ENCODE data around the gene ESF1. TPM values are rescaled to one million over a fixed set of nuclear protein-coding genes. Genes with fewer than 3 reads are reported as not detected.

ESF1 gene
- total RNA-seq, 1 donor from 2014 or later = 15.5 TPM

DNA sequence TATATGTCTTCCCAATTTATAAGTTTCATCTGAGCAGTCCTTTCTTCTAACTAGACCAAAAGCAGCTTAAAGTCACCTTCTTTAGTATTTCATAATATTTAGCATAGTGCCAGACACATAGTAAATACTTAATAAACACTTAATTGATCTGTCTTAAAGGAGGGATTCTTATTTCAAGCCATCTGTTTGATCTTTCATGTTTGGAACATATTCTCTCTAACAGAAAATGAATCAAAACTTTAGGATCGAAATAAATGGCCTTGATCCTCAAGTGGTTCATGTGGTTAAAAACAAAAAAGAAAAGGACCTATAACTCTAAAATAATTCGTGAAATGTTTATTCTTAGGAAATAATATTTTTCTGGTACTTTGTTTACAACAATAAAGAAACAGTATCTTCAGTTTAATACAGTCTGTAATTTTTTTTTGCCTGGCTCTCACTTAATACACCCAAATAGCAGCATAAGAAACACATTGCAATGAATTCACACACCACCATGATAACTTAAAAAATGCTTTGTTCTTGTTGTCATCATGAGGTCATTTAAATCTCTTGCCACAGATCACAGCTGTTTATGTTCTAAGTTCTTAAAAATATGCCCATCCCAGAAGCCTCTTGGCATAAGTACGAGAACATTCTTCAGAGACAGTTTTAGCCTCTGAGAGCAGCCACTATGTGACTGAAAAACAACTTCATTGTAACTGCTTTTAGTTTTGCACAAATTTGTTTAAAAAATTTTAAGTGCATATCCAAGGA lies 48.1 kb downstream of the ESF1 start:
- peaks cover 11% of the 10 kb centered on the region for H3K9me3 Mint-ChIP-seq
- ChIA-PET POLR2A (no interaction called here), CTCF (no interaction called here)
- H3K27ac Mint-ChIP-seq = no peak overlapping the region
- TF ChIP-seq, protein P1, sequence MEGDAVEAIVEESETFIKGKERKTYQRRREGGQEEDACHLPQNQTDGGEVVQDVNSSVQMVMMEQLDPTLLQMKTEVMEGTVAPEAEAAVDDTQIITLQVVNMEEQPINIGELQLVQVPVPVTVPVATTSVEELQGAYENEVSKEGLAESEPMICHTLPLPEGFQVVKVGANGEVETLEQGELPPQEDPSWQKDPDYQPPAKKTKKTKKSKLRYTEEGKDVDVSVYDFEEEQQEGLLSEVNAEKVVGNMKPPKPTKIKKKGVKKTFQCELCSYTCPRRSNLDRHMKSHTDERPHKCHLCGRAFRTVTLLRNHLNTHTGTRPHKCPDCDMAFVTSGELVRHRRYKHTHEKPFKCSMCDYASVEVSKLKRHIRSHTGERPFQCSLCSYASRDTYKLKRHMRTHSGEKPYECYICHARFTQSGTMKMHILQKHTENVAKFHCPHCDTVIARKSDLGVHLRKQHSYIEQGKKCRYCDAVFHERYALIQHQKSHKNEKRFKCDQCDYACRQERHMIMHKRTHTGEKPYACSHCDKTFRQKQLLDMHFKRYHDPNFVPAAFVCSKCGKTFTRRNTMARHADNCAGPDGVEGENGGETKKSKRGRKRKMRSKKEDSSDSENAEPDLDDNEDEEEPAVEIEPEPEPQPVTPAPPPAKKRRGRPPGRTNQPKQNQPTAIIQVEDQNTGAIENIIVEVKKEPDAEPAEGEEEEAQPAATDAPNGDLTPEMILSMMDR (IDR thresholded peaks at IDR 0.05) = no peak
- intact Hi-C loops (cut with micrococcal nuclease) = no loop called here
- no peaks in the 10 kb centered on the region for H3K27me3 Mint-ChIP-seq
- H3K36me3 Mint-ChIP-seq (ENCODE audit: low read depth) = peaks cover 75% of the 10 kb centered on the region
- H3K4me3 Mint-ChIP-seq = no peak overlapping the region
- ATAC-seq (ENCODE audit: low read depth) (no peak), DNase-seq (no peak)
- no peaks in the 10 kb centered on the region for H3K4me1 Mint-ChIP-seq

DNA sequence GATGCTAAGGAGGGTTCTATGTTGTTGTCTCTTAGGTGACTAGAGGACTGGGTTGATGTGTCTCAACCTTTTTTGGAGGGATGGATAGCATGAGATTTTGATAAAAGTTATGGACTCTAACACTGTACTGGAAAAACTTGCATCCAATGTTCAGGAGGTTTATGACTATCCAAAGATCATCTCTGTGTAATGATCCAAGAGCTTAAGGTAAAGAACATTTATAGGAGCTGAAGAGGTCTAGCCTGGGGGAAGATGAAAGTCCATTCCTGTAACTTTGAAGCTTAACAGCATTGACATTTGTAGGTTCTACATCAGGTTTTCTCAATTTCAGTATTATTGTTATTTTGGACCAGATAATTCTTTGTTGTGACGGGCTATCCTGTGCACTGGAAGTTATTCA lies 48.9 kb downstream of the ESF1 start:
- no peaks in the 10 kb centered on the region for H3K4me1 Mint-ChIP-seq
- POLR2A ChIA-PET = no interaction called here
- CTCF ChIA-PET = no interaction called here

DNA sequence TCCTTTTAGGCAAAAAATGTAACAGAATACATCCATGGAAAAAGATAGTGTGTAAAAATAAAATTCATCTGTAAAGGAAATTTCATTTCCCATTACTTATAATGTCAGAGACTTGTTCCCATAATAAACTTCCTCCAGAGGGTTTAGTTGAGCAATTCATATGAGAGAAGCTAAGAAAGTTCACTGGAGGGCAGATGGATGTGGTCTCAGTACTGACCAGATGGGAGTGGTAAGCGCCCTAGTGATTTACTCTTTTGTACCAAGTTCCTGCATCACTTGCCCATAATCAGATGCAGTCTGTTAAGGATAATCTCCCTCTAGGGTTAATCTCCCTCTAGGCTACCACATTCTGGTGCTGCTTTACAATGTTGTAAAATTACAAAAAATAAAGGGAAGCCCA lies 61.7 kb downstream of the ESF1 start:
- CTCF ChIA-PET = no interaction called here
- no peak for ATAC-seq (ENCODE audit: low read depth)

More for the DNA sequence above, 48.9 kb downstream of the ESF1 start:
- TF ChIP-seq, protein P1 (IDR thresholded peaks at IDR 0.05) = no peak
- ATAC-seq (ENCODE audit: low read depth) = no peak
- Mint-ChIP-seq H3K4me3 (no peak overlapping the region), H3K27ac (no peak overlapping the region), H3K36me3 (ENCODE audit: low read depth) (peaks cover 72% of the 10 kb centered on the region), H3K27me3 (no peaks in the 10 kb centered on the region), H3K9me3 (peaks cover 5% of the 10 kb centered on the region)
- intact Hi-C loops (cut with micrococcal nuclease) = no loop called here
- no peak for DNase-seq

DNA sequence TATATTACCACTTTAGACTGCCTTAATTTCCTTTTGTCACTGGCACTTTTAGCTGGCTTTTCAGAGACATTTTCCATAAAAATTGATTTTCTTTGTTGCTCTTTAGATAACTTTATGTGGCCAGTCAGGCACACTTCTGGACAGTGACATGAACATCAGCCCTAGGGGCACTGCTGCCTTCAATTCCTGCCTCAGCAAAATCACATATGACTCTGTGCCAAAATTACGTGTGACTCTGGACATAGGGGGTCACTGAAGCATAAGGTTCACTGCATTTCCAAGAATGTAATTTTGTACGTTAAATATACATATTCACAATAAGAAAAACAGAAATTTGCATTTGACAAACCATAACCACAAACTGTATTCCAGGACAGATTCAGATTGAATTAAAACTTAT lies 66.5 kb downstream of the ESF1 start:
- DNase-seq = no peak
- ChIA-PET CTCF (no interaction called here), POLR2A (no interaction called here)
- no peaks in the 10 kb centered on the region for H3K4me1 Mint-ChIP-seq
- H3K27me3 Mint-ChIP-seq = no peaks in the 10 kb centered on the region
- no peak for ATAC-seq (ENCODE audit: low read depth)
- no peak overlapping the region for H3K4me3 Mint-ChIP-seq
- peaks cover 63% of the 10 kb centered on the region for H3K36me3 Mint-ChIP-seq (ENCODE audit: low read depth)
- TF ChIP-seq, protein P1 (IDR thresholded peaks at IDR 0.05) = no peak
- H3K9me3 Mint-ChIP-seq = no peaks in the 10 kb centered on the region
- intact Hi-C loops (cut with micrococcal nuclease) = no loop called here
- H3K27ac Mint-ChIP-seq = no peak overlapping the region

More for the DNA sequence above, 61.7 kb downstream of the ESF1 start:
- H3K4me1 Mint-ChIP-seq = no peaks in the 10 kb centered on the region
- DNase-seq = no peak
- H3K27ac Mint-ChIP-seq = no peak overlapping the region
- H3K27me3 Mint-ChIP-seq = no peaks in the 10 kb centered on the region
- H3K36me3 Mint-ChIP-seq (ENCODE audit: low read depth) = peaks cover 37% of the 10 kb centered on the region
- TF ChIP-seq, protein P1 (IDR thresholded peaks at IDR 0.05) = no peak
- H3K4me3 Mint-ChIP-seq = no peak overlapping the region
- intact Hi-C loops (cut with micrococcal nuclease) = no loop called here
- H3K9me3 Mint-ChIP-seq = no peaks in the 10 kb centered on the region
- POLR2A ChIA-PET = no interaction called here

DNA sequence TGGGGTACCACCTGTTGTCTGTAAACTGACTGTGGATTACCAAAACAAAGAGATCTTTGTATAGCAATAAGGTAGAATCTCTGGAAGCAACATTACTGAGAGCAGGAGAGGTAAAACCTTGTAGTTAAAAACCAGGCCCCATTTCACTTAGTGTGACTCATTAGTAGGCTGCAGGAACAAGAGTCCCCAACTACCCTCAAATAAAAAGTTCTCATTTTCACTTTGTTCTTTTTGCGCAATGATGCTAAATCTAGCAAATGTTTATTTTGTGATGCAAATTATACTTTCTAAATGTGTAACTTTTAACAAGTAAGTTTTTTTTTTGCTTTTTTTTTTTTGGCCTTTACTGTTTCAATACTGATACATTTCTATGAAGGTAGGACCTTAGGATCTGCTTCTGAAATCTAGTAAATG lies 67.1 kb downstream of the ESF1 start:
- ChIA-PET POLR2A (no interaction called here), CTCF (no interaction called here)
- TF ChIP-seq, protein P1 (IDR thresholded peaks at IDR 0.05) = no peak
- Mint-ChIP-seq H3K9me3 (no peaks in the 10 kb centered on the region), H3K27me3 (no peaks in the 10 kb centered on the region), H3K27ac (no peak overlapping the region), H3K36me3 (ENCODE audit: low read depth) (peaks cover 64% of the 10 kb centered on the region), H3K4me1 (no peaks in the 10 kb centered on the region), H3K4me3 (no peak overlapping the region)
- DNase-seq = no peak
- no peak for ATAC-seq (ENCODE audit: low read depth)
- intact Hi-C loops (cut with micrococcal nuclease) = loop anchor here (1.0 kb wide), 1 partner anchor 32 kb away; no protein-coding TSS in a partner anchor

Measured in activated B cell treated with CpG ODN at 0.5 μM for 24 hours (primary cell).